Stimulated activated CD4-positive, alpha-beta T cell treated with anti-CD3 and anti-CD28 coated beads, Interleukin-15, amount 100 ng/mL, for 24 hours (primary cell): Measurements from ENCODE around the gene MTIF2.
"Not testable (repeated sequence)": the region's sequence is repeated elsewhere in the genome, so short reads cannot be mapped to it uniquely, and the experiment has no call there.

Source experiments
- DNase-seq: peaks from one replicate; pipeline ENCODE4 v3.0.0-alpha.2; 2020

Gene MTIF2

DNA sequence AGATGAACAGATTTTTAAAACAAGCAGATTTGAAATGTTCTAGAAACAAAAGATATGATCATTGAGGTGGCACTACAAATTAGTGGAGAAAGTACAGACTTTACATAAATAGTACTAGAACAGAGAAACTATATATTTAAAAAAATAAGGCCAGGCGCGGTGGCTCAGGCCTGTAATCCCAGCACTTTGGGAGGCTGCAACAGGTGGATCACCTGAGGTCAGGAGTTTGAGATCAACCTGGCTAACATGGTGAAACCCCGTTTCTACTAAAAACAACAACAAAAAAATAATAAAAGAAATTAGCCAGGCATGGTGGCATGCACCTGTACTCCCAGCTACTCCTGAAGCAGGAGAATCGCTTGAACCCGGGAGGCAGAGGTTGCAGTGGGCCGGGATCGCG lies 82.2 kb downstream of the MTIF2 start:
- DNase-seq: not testable (repeated sequence)
